NB4 (cell line): Measurements from ENCODE around the gene DBH.

Experiments
- DNase-seq: peaks from one replicate; pipeline ENCODE4 v3.0.0; 2010; ENCODE audit warnings: low read depth
- H3K4me3 ChIP-seq: one replicate; pipeline ENCODE4 v1.5.1; 2011; ENCODE audit warnings: mild to moderate bottlenecking, low read depth, low read length, moderate library complexity
- CTCF ChIP-seq: IDR thresholded peaks from one replicate; pipeline ENCODE4 v1.5.1; 2012; ENCODE audit warnings: low read depth, low read length
- MAX ChIP-seq: IDR thresholded peaks from 2 replicates; pipeline ENCODE4 v1.6.1; 2011; ENCODE audit warnings: low read depth, low read length
- MYC ChIP-seq: IDR thresholded peaks from 2 replicates; pipeline ENCODE4 v1.6.1; 2011; ENCODE audit warnings: low read depth, low read length
- POLR2A ChIP-seq: IDR thresholded peaks from 2 replicates; pipeline ENCODE4 v1.6.1; 2011; ENCODE audit warnings: mild to moderate bottlenecking; ENCODE audit not compliant: insufficient read length; ENCODE audit errors: extremely low read depth

The DBH gene

DNA sequence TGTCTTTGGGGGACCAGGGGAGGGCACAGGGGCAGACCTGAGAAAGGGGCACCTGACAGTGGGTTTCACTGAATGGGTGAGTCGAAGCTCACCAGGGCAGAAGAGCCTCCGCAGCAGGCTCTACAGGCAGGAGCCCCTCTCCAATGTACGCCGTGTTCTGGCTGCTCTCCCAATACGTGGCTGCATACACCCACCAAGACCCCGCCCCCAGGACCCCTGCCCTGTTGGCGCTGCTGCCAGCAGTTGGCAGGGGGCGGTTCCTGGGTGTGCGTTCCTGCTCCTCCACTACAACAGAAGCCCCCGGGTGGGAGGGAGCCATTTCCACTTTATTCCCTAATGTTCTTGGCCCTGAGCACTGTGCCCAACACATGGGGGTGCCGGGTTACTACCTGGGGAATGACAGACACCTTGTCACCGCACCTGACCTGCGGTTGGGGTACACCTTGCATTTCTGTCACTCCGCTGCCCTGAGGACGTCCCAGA lies 71.6 kb downstream of the DBH start:
- TF ChIP-seq MYC (no peak), MAX (no peak), CTCF (no peak), POLR2A (no peak)
- no peak overlapping the region for H3K4me3 ChIP-seq
- DNase-seq, result no peak

GRCh38 chr9:133708246-133709014 lies 72.3 kb downstream of the DBH start:
- TF ChIP-seq MAX (no peak), CTCF (no peak), POLR2A (no peak), MYC (no peak)
- no peak overlapping the region for H3K4me3 ChIP-seq
- no peak for DNase-seq
